T-helper 1 cell treated with Interleukin-12 subunit alpha and Interleukin-12 subunit beta and Interleukin-4 antibody, amounts not matched to agents 30 μg/mL and 1 μg/mL, for 36 hours (primary cell): Measurements from ENCODE around the gene AMDHD2.
"Not testable (repeated sequence)": the region's sequence is repeated elsewhere in the genome, so short reads cannot be mapped to it uniquely, and the experiment has no call there.

Source experiments
- H3K27ac Mint-ChIP-seq: one replicate; pipeline ENCODE4 v1.8.0; 2021; ENCODE audit warnings: mild to moderate bottlenecking, mixed read lengths
- H3K27me3 Mint-ChIP-seq: one replicate; pipeline ENCODE4 v1.8.0; 2021; ENCODE audit warnings: low read depth, mixed read lengths
- H3K36me3 Mint-ChIP-seq: one replicate; pipeline ENCODE4 v1.8.0; 2021; ENCODE audit warnings: low read depth, mixed read lengths
- H3K4me1 Mint-ChIP-seq: one replicate; pipeline ENCODE4 v1.8.0; 2021; ENCODE audit warnings: low read depth, mixed read lengths
- H3K4me3 Mint-ChIP-seq: one replicate; pipeline ENCODE4 v1.8.0; 2021; ENCODE audit warnings: mild to moderate bottlenecking, moderate library complexity, mixed read lengths
- H3K9me3 Mint-ChIP-seq: one replicate; pipeline ENCODE4 v1.8.0; 2021; ENCODE audit warnings: mixed read lengths

AMDHD2 gene

GRCh38 chr16:2477327-2477726, 42.8 kb upstream of the AMDHD2 start:
- Mint-ChIP-seq H3K27me3 (peaks cover 21% of the 10 kb centered on the region), H3K4me1 (peaks cover 13% of the 10 kb centered on the region), H3K27ac (no peak overlapping the region), H3K9me3 (no peaks in the 10 kb centered on the region), H3K4me3 (no peak overlapping the region), H3K36me3 (no peaks in the 10 kb centered on the region)

GRCh38 chr16:2478279-2478678, 41.9 kb upstream of the AMDHD2 start:
- Mint-ChIP-seq H3K27me3 (peaks cover 14% of the 10 kb centered on the region), H3K36me3 (no peaks in the 10 kb centered on the region), H3K9me3 (no peaks in the 10 kb centered on the region), H3K27ac (no peak overlapping the region), H3K4me3 (no peak overlapping the region), H3K4me1 (peaks cover 9% of the 10 kb centered on the region)

- not testable (repeated sequence) for H3K4me1 Mint-ChIP-seq, H3K4me3 Mint-ChIP-seq, H3K36me3 Mint-ChIP-seq, H3K9me3 Mint-ChIP-seq, H3K27ac Mint-ChIP-seq
- peaks cover 13% of the 10 kb centered on the region for H3K27me3 Mint-ChIP-seq
Observed at GRCh38 chr16:2479996-2480395, 40.2 kb upstream of the AMDHD2 start.

GRCh38 chr16:2480948-2481347, 39.2 kb upstream of the AMDHD2 start:
- Mint-ChIP-seq H3K27me3 (peaks cover 11% of the 10 kb centered on the region), H3K9me3 (no peaks in the 10 kb centered on the region), H3K4me3 (no peak overlapping the region), H3K27ac (no peak overlapping the region), H3K36me3 (no peaks in the 10 kb centered on the region), H3K4me1 (peaks cover 9% of the 10 kb centered on the region)

GRCh38 chr16:2481676-2482075, 38.5 kb upstream of the AMDHD2 start:
- H3K36me3 Mint-ChIP-seq = no peaks in the 10 kb centered on the region
- H3K27ac Mint-ChIP-seq = no peak overlapping the region
- no peaks in the 10 kb centered on the region for H3K9me3 Mint-ChIP-seq
- H3K4me3 Mint-ChIP-seq = no peak overlapping the region
- H3K4me1 Mint-ChIP-seq = peaks cover 10% of the 10 kb centered on the region
- peaks cover 4% of the 10 kb centered on the region for H3K27me3 Mint-ChIP-seq

- H3K9me3 Mint-ChIP-seq = no peaks in the 10 kb centered on the region
- peaks cover 11% of the 10 kb centered on the region for H3K4me1 Mint-ChIP-seq
- H3K4me3 Mint-ChIP-seq = no peak overlapping the region
- no peaks in the 10 kb centered on the region for H3K36me3 Mint-ChIP-seq
- no peak overlapping the region for H3K27ac Mint-ChIP-seq
- H3K27me3 Mint-ChIP-seq = no peaks in the 10 kb centered on the region
Observed at GRCh38 chr16:2482249-2482648, 37.9 kb upstream of the AMDHD2 start.

GRCh38 chr16:2482708-2483534, 37.2 kb upstream of the AMDHD2 start:
- Mint-ChIP-seq H3K9me3 (no peaks in the 10 kb centered on the region), H3K27me3 (no peaks in the 10 kb centered on the region), H3K27ac (peak overlapping the region; percentile 36), H3K4me1 (peaks cover 15% of the 10 kb centered on the region), H3K36me3 (no peaks in the 10 kb centered on the region), H3K4me3 (no peak overlapping the region)

- no peaks in the 10 kb centered on the region for H3K36me3 Mint-ChIP-seq
- H3K27me3 Mint-ChIP-seq = no peaks in the 10 kb centered on the region
- no peak overlapping the region for H3K27ac Mint-ChIP-seq
- no peak overlapping the region for H3K4me3 Mint-ChIP-seq
- peaks cover 15% of the 10 kb centered on the region for H3K4me1 Mint-ChIP-seq
- H3K9me3 Mint-ChIP-seq = no peaks in the 10 kb centered on the region
Observed at GRCh38 chr16:2483939-2484897, 36.0 kb upstream of the AMDHD2 start.

- no peak overlapping the region for H3K4me3 Mint-ChIP-seq
- peaks cover 15% of the 10 kb centered on the region for H3K4me1 Mint-ChIP-seq
- no peaks in the 10 kb centered on the region for H3K27me3 Mint-ChIP-seq
- H3K27ac Mint-ChIP-seq = peak overlapping the region; percentile 15
- H3K9me3 Mint-ChIP-seq = no peaks in the 10 kb centered on the region
- no peaks in the 10 kb centered on the region for H3K36me3 Mint-ChIP-seq
Observed at GRCh38 chr16:2484898-2485508, 35.2 kb upstream of the AMDHD2 start.

- no peaks in the 10 kb centered on the region for H3K9me3 Mint-ChIP-seq
- no peak overlapping the region for H3K27ac Mint-ChIP-seq
- no peaks in the 10 kb centered on the region for H3K27me3 Mint-ChIP-seq
- no peaks in the 10 kb centered on the region for H3K36me3 Mint-ChIP-seq
- H3K4me3 Mint-ChIP-seq = no peak overlapping the region
- H3K4me1 Mint-ChIP-seq = peaks cover 15% of the 10 kb centered on the region
Observed at GRCh38 chr16:2485811-2486507, 34.2 kb upstream of the AMDHD2 start.

- peaks cover 15% of the 10 kb centered on the region for H3K4me1 Mint-ChIP-seq
- peak overlapping the region; percentile 82 for H3K27ac Mint-ChIP-seq
- H3K36me3 Mint-ChIP-seq = no peaks in the 10 kb centered on the region
- H3K27me3 Mint-ChIP-seq = no peaks in the 10 kb centered on the region
- H3K4me3 Mint-ChIP-seq = peak overlapping the region; percentile 55
- no peaks in the 10 kb centered on the region for H3K9me3 Mint-ChIP-seq
Observed at GRCh38 chr16:2486645-2487516, 33.3 kb upstream of the AMDHD2 start.

GRCh38 chr16:2487517-2487842, 32.7 kb upstream of the AMDHD2 start:
- H3K36me3 Mint-ChIP-seq = no peaks in the 10 kb centered on the region
- H3K4me1 Mint-ChIP-seq = peaks cover 15% of the 10 kb centered on the region
- no peaks in the 10 kb centered on the region for H3K9me3 Mint-ChIP-seq
- peak overlapping the region; percentile 82 for H3K27ac Mint-ChIP-seq
- peak overlapping the region; percentile 55 for H3K4me3 Mint-ChIP-seq
- H3K27me3 Mint-ChIP-seq = no peaks in the 10 kb centered on the region

GRCh38 chr16:2487903-2488531, 32.2 kb upstream of the AMDHD2 start:
- Mint-ChIP-seq H3K9me3 (no peaks in the 10 kb centered on the region), H3K27ac (no peak overlapping the region), H3K4me3 (no peak overlapping the region), H3K4me1 (peaks cover 15% of the 10 kb centered on the region), H3K27me3 (no peaks in the 10 kb centered on the region), H3K36me3 (no peaks in the 10 kb centered on the region)
